Activated CD4-positive, alpha-beta T cell treated with anti-CD3 and anti-CD28 coated beads for 4 hours (primary cell): ENCODE data around the gene BAK1.

Experiments used
- DNase-seq, 2 donors: peaks; one replicate each; pipeline ENCODE4 v3.0.0-alpha.2; 2020

BAK1 gene

GRCh38 chr6:33579828-33580714 is at the start of gene BAK1:
Gene BAK1, minus strand, starts transcription at chr6:33580276. Its CDS starts 2,672 bp downstream, at chr6:33577604.
- peak; percentile 79 to 83 for DNase-seq

GRCh38 chr6:33628401-33628964 is 48.4 kb upstream of the BAK1 start:
- DNase-seq = no peak

GRCh38 chr6:33627876-33628275 is 47.8 kb upstream of the BAK1 start:
- no peak for DNase-seq

- no peak for DNase-seq
Measured at GRCh38 chr6:33624856-33625255, 44.8 kb upstream of the BAK1 start.

GRCh38 chr6:33623895-33624381 is 43.9 kb upstream of the BAK1 start:
- no peak for DNase-seq

- DNase-seq = no peak
Measured at GRCh38 chr6:33622456-33623431, 42.7 kb upstream of the BAK1 start.

- peak; percentile 67 to 75 for DNase-seq
Measured at GRCh38 chr6:33621711-33622388, 41.8 kb upstream of the BAK1 start.

- peak; percentile 67 to 75 for DNase-seq
Measured at GRCh38 chr6:33620856-33621710, 41.0 kb upstream of the BAK1 start, which contains the start of gene ITPR3. Gene ITPR3, plus strand, starts transcription at chr6:33621322. Its CDS starts 281 bp downstream, at chr6:33621603.

- DNase-seq = peak in 1 of 2 donors; percentile 28
Measured at GRCh38 chr6:33620158-33620855, 40.2 kb upstream of the BAK1 start.

- no peak for DNase-seq
Measured at GRCh38 chr6:33619166-33619840, 39.2 kb upstream of the BAK1 start.

- no peak for DNase-seq
Measured at GRCh38 chr6:33616913-33617312, 36.8 kb upstream of the BAK1 start.

GRCh38 chr6:33616113-33616512 is 36.0 kb upstream of the BAK1 start:
- no peak for DNase-seq

GRCh38 chr6:33613795-33614168 is 33.7 kb upstream of the BAK1 start:
- DNase-seq = no peak

- DNase-seq = no peak
Measured at GRCh38 chr6:33613146-33613794, 33.2 kb upstream of the BAK1 start.

- DNase-seq = no peak
Measured at GRCh38 chr6:33610779-33611732, 31.0 kb upstream of the BAK1 start.

- no peak for DNase-seq
Measured at GRCh38 chr6:33610067-33610466, 30.0 kb upstream of the BAK1 start.

- no peak for DNase-seq
Measured at GRCh38 chr6:33609528-33609927, 29.5 kb upstream of the BAK1 start.

- no peak for DNase-seq
Measured at GRCh38 chr6:33609019-33609418, 28.9 kb upstream of the BAK1 start.
